NB4 (cell line): ENCODE measurements around the gene HECTD4.

Source experiments
- CTCF ChIP-seq: IDR thresholded peaks from one replicate; pipeline ENCODE4 v1.5.1; 2012; ENCODE audit warnings: low read depth, low read length
- POLR2A ChIP-seq: IDR thresholded peaks from 2 replicates; pipeline ENCODE4 v1.6.1; 2011; ENCODE audit warnings: mild to moderate bottlenecking; ENCODE audit not compliant: insufficient read length; ENCODE audit errors: extremely low read depth

GRCh38 chr12:112216223-112216622 lies 166.0 kb downstream of the HECTD4 start:
- TF ChIP-seq POLR2A (no peak), CTCF (no peak)
